ENCODE measurements around the gene PHLPP1. TPM values are rescaled to one million over a fixed set of nuclear protein-coding genes. Genes with fewer than 3 reads are reported as not detected.

The PHLPP1 gene
- total RNA-seq, 1 donor from 2014 or later: 4.6 TPM

- no peak for DNase-seq (ENCODE audit: low read depth, low spot score)
These were observed 56.3 kb downstream of the PHLPP1 start for GRCh38 chr18:62771494-62772270.

GRCh38 chr18:62772860-62773584, 57.7 kb downstream of the PHLPP1 start:
- DNase-seq (ENCODE audit: low read depth, low spot score): no peak

- no peak for DNase-seq (ENCODE audit: low read depth, low spot score)
These were observed 58.4 kb downstream of the PHLPP1 start for GRCh38 chr18:62773691-62774090.

GRCh38 chr18:62776024-62776570, 60.8 kb downstream of the PHLPP1 start:
- no peak for DNase-seq (ENCODE audit: low read depth, low spot score)

GRCh38 chr18:62777814-62778213, 62.5 kb downstream of the PHLPP1 start:
- no peak for DNase-seq (ENCODE audit: low read depth, low spot score)

GRCh38 chr18:62778976-62779869, 63.9 kb downstream of the PHLPP1 start:
- no peak for DNase-seq (ENCODE audit: low read depth, low spot score)

GRCh38 chr18:62781262-62781661, 65.9 kb downstream of the PHLPP1 start:
- DNase-seq (ENCODE audit: low read depth, low spot score): no peak

- DNase-seq (ENCODE audit: low read depth, low spot score): no peak
These were observed 66.6 kb downstream of the PHLPP1 start for GRCh38 chr18:62781893-62782292.

- DNase-seq (ENCODE audit: low read depth, low spot score): no peak
These were observed 69.1 kb downstream of the PHLPP1 start for GRCh38 chr18:62784338-62784965.

- DNase-seq (ENCODE audit: low read depth, low spot score): no peak
These were observed 69.6 kb downstream of the PHLPP1 start for GRCh38 chr18:62784966-62785413.

GRCh38 chr18:62786689-62787088, 71.3 kb downstream of the PHLPP1 start:
- no peak for DNase-seq (ENCODE audit: low read depth, low spot score)

GRCh38 chr18:62788111-62788510, 72.8 kb downstream of the PHLPP1 start:
- no peak for DNase-seq (ENCODE audit: low read depth, low spot score)

GRCh38 chr18:62788876-62789275, 73.5 kb downstream of the PHLPP1 start:
- DNase-seq (ENCODE audit: low read depth, low spot score): no peak

- DNase-seq (ENCODE audit: low read depth, low spot score): no peak
These were observed 75.8 kb downstream of the PHLPP1 start for GRCh38 chr18:62790871-62791772.

GRCh38 chr18:62792016-62792415, 76.7 kb downstream of the PHLPP1 start:
- DNase-seq (ENCODE audit: low read depth, low spot score): no peak

GRCh38 chr18:62795813-62796212, 80.5 kb downstream of the PHLPP1 start:
- DNase-seq (ENCODE audit: low read depth, low spot score): no peak

- no peak for DNase-seq (ENCODE audit: low read depth, low spot score)
These were observed 80.9 kb downstream of the PHLPP1 start for GRCh38 chr18:62796216-62796621.

GRCh38 chr18:62797329-62797728, 82.0 kb downstream of the PHLPP1 start:
- DNase-seq (ENCODE audit: low read depth, low spot score): no peak

- DNase-seq (ENCODE audit: low read depth, low spot score): no peak
These were observed 84.6 kb downstream of the PHLPP1 start for GRCh38 chr18:62799977-62800376.

GRCh38 chr18:62802523-62802922, 87.2 kb downstream of the PHLPP1 start:
- no peak for DNase-seq (ENCODE audit: low read depth, low spot score)
